Progenitor cell of endocrine pancreas (in vitro differentiated cells): Measurements from ENCODE around the gene LGR6. TPM values are rescaled to one million over a fixed set of nuclear protein-coding genes. Genes with fewer than 3 reads are reported as not detected.

Experiments
- DNase-seq: peaks from one replicate; pipeline ENCODE4 v3.0.0; 2021; ENCODE audit warnings: low spot score; ENCODE audit not compliant: unreplicated experiment
- H3K27ac Mint-ChIP-seq: 2 replicates; pipeline ENCODE4 v1.8.0; 2021; ENCODE audit warnings: mild to moderate bottlenecking, moderate library complexity, mixed read lengths
- H3K27me3 Mint-ChIP-seq: 2 replicates; pipeline ENCODE4 v1.8.0; 2021; ENCODE audit warnings: mixed read lengths
- H3K36me3 Mint-ChIP-seq: 2 replicates; pipeline ENCODE4 v1.8.0; 2022; ENCODE audit warnings: mixed read lengths; ENCODE audit not compliant: insufficient read depth
- H3K4me1 Mint-ChIP-seq: 2 replicates; pipeline ENCODE4 v1.8.0; 2021; ENCODE audit warnings: low read depth, mixed read lengths
- H3K4me3 Mint-ChIP-seq: 2 replicates; pipeline ENCODE4 v1.8.0; 2021; ENCODE audit warnings: low read depth, mild to moderate bottlenecking, moderate library complexity, mixed read lengths
- H3K9me3 Mint-ChIP-seq: 2 replicates; pipeline ENCODE4 v1.8.0; 2021; ENCODE audit warnings: low read depth, mixed read lengths
- total RNA-seq: library from RNA; stranded (reverse); gene quantifications from 2 replicates; pipeline ENCODE4 v1.2.1, GENCODE V29; 2021
- TF ChIP-seq, protein P1 (sequence below): fragments of 200-600 bp; sonication (generic); IDR thresholded peaks from one replicate; pipeline ENCODE4 v1.5.0; 2021; ENCODE audit warnings: antibody characterized with exemption, mild to moderate bottlenecking; ENCODE audit not compliant: unreplicated experiment

Gene LGR6
- total RNA-seq, 1 donor from 2014 or later: 0.50 TPM

DNA sequence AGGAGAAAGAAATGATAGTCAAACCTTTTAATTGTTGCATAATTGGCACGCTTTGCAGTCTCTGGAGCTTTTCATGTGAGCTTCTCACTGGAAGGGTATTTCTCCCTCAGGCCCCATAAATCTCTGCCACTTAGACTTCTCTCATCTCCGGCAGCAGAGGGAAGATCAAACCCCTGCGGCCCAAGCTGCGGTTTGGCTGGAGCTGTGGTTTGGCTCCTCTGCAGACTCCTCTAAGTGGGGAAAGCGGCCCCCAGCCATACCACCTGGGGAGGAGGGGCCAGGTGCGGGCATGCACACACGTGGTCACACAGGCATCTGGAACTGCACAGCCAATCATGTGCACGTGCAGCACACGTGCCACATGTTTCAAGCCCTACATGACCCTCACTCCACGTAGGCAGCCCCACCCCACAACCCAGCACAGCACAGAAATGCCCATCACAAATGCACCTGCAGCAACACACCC lies 89.8 kb downstream of the LGR6 start:
- H3K27me3 Mint-ChIP-seq: peaks cover 16% of the 10 kb centered on the region
- no peak overlapping the region for H3K27ac Mint-ChIP-seq
- H3K36me3 Mint-ChIP-seq: no peaks in the 10 kb centered on the region
- no peaks in the 10 kb centered on the region for H3K9me3 Mint-ChIP-seq
- no peak for DNase-seq
- TF ChIP-seq, protein P1, sequence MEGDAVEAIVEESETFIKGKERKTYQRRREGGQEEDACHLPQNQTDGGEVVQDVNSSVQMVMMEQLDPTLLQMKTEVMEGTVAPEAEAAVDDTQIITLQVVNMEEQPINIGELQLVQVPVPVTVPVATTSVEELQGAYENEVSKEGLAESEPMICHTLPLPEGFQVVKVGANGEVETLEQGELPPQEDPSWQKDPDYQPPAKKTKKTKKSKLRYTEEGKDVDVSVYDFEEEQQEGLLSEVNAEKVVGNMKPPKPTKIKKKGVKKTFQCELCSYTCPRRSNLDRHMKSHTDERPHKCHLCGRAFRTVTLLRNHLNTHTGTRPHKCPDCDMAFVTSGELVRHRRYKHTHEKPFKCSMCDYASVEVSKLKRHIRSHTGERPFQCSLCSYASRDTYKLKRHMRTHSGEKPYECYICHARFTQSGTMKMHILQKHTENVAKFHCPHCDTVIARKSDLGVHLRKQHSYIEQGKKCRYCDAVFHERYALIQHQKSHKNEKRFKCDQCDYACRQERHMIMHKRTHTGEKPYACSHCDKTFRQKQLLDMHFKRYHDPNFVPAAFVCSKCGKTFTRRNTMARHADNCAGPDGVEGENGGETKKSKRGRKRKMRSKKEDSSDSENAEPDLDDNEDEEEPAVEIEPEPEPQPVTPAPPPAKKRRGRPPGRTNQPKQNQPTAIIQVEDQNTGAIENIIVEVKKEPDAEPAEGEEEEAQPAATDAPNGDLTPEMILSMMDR: no peak
- peaks cover 11% of the 10 kb centered on the region for H3K4me1 Mint-ChIP-seq
- H3K4me3 Mint-ChIP-seq: no peak overlapping the region

- no peaks in the 10 kb centered on the region for H3K9me3 Mint-ChIP-seq
- peaks cover 15% of the 10 kb centered on the region for H3K27me3 Mint-ChIP-seq
- peaks cover 11% of the 10 kb centered on the region for H3K4me1 Mint-ChIP-seq
- H3K27ac Mint-ChIP-seq: no peak overlapping the region
- DNase-seq: no peak
- TF ChIP-seq, protein P1: no peak
- no peak overlapping the region for H3K4me3 Mint-ChIP-seq
- no peaks in the 10 kb centered on the region for H3K36me3 Mint-ChIP-seq
Observed at GRCh38 chr1:202283991-202284390, 90.4 kb downstream of the LGR6 start.

GRCh38 chr1:202285908-202286307 lies 92.3 kb downstream of the LGR6 start:
- Mint-ChIP-seq H3K9me3 (no peaks in the 10 kb centered on the region), H3K36me3 (no peaks in the 10 kb centered on the region), H3K27ac (no peak overlapping the region), H3K4me3 (no peak overlapping the region), H3K4me1 (peaks cover 4% of the 10 kb centered on the region), H3K27me3 (peaks cover 9% of the 10 kb centered on the region)
- TF ChIP-seq, protein P1: no peak
- no peak for DNase-seq

DNA sequence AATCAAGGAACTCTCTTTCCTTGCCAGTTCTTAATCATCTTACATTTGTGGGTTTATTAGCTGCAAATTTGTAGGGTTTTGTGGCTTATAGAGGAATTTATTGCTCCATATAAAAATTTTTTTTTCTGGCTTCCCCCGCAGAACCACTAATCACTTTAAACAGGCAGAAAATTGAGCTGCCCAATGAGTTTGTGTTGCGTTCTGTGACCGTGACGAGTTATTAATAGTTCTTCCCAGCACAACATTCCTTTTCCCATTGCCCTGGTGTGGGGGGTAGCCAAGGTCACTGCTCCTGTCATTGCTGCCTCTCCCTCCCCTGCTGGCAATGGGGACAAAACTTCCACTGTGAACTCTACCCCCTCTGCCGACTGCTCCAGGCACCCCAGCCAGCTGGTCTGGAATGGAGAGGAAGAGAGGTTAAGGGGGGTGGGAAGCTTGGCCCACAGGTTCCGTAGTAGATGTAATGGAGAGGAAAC lies 93.1 kb downstream of the LGR6 start:
- DNase-seq: no peak
- TF ChIP-seq, protein P1: no peak
- Mint-ChIP-seq H3K27me3 (peaks cover 9% of the 10 kb centered on the region), H3K27ac (no peak overlapping the region), H3K4me3 (no peak overlapping the region), H3K4me1 (no peaks in the 10 kb centered on the region), H3K36me3 (no peaks in the 10 kb centered on the region), H3K9me3 (no peaks in the 10 kb centered on the region)

GRCh38 chr1:202287196-202287595 lies 93.6 kb downstream of the LGR6 start:
- Mint-ChIP-seq H3K27ac (no peak overlapping the region), H3K4me1 (no peaks in the 10 kb centered on the region), H3K27me3 (peaks cover 8% of the 10 kb centered on the region), H3K4me3 (no peak overlapping the region), H3K9me3 (no peaks in the 10 kb centered on the region), H3K36me3 (no peaks in the 10 kb centered on the region)
- TF ChIP-seq, protein P1: no peak
- DNase-seq: no peak
